ENCODE data around the gene NHEJ1.

DNA sequence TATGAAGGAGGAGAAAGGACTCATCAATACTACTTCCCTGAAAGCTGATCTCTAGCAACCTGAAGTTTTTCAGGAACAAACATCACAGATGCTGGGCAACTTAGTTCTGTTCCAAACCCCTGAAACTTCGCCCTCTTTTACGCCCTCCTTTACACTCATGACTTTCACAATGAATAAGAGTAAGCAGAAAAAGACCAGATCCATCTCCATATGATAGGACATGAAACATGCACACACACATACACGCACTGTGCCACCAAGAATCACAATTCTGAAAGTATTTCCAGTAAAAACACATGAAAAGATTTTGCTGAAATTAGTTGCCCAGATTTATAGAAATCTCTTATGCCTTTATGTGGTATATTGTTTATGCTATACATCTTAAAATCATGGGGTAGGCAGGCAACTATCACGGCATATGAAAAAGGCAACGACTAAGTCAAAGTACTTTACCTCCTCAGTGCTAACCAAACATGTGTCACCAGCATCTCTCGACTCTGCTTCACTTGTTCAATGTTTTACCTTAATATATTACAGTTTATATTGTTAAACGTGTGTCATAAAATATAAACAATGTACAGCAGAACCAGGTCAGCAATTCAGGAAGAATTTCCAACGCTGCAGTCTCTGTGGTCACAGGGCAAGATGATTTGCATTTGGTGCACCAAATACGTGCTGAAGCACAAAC lies 47.8 kb downstream of the NHEJ1 start:
- TF ChIP-seq GATA2 (IDR thresholded peaks at IDR 0.05; ENCODE audit: low read depth, low read length): no peak
- no peak for TF ChIP-seq GATA3 (IDR thresholded peaks at IDR 0.05; ENCODE audit: low read depth, low read length)

All from SH-SY5Y (cell line).